Endothelial cell of umbilical vein (primary cell): ENCODE results near the gene TIAM1. TPM values are rescaled to one million over a fixed set of nuclear protein-coding genes. Genes with fewer than 3 reads are reported as not detected.

Source experiments
- BruUV-seq: library from RNA; stranded (reverse); fragments of 400-500 nt; replicated peaks from 2 replicates; lab custom pipeline; 2021; lab: Mats Ljungman, UMichigan
- CTCF ChIA-PET: fragments of 300-600, 350-600 bp; sonication (Branson Sonifier 250); formaldehyde crosslinking; loops from one replicate; lab custom pipeline; 2021; ENCODE audit warnings: antibody characterized with exemption, inconsistent platforms; lab: Charles Lee
- POLR2A ChIA-PET: fragments of 300-600, 350-600 bp; sonication (Branson Sonifier 250); formaldehyde crosslinking; loops from one replicate; lab custom pipeline; 2021; ENCODE audit warnings: antibody characterized with exemption, inconsistent platforms; lab: Charles Lee
- DNase-seq: peaks from one replicate; pipeline ENCODE4 v3.0.0-alpha.2; 2011; ENCODE audit warnings: low read depth, low spot score
- FAIRE-seq: peaks from 2 replicates; lab custom pipeline; 2011; peaks lifted over from hg19 to GRCh38; lab: Jason Lieb, UNC
- H2AFZ ChIP-seq: 2 replicates; pipeline ENCODE4 v1.6.0; 2012; ENCODE audit warnings: low read depth, low read length, control low read depth, inconsistent platforms
- H3K27ac ChIP-seq: 2 replicates; pipeline ENCODE4 v1.5.1; 2011; ENCODE audit warnings: low read depth, mild to moderate bottlenecking, control low read depth, low read length, moderate library complexity; ENCODE audit not compliant: insufficient read depth
- H3K27me3 ChIP-seq, 2 experiments: 2 replicates each; pipeline versions ENCODE4 v1.6.0 to v1.6.1; 2011; ENCODE audit warnings: low read length in 2 of 2, mixed read lengths in 1 of 2; ENCODE audit not compliant: control insufficient read depth in 2 of 2, insufficient read depth in 2 of 2
- H3K36me3 ChIP-seq, 2 experiments: 2 replicates in 1 of 2; 3 replicates in 1 of 2; pipeline ENCODE4 v1.5.1; 2011; ENCODE audit warnings: low read length in 2 of 2, mild to moderate bottlenecking in 1 of 2, moderate library complexity in 1 of 2; ENCODE audit not compliant: control insufficient read depth in 2 of 2, insufficient read depth in 2 of 2; ENCODE audit errors: extremely low read depth in 1 of 2
- H3K4me1 ChIP-seq: 3 replicates; pipeline ENCODE4 v1.5.1; 2011; ENCODE audit warnings: mild to moderate bottlenecking, low read length; ENCODE audit not compliant: control insufficient read depth, insufficient read depth; ENCODE audit errors: extremely low read depth
- H3K4me2 ChIP-seq: 2 replicates; pipeline ENCODE4 v1.6.1; 2011; ENCODE audit warnings: low read length, control low read depth, mixed read lengths; ENCODE audit not compliant: insufficient read depth
- H3K4me3 ChIP-seq, 3 experiments: fragments of 200-600 bp in 1 of 3; sonication (generic), shearing (Covaris generic) in 1 of 3; replicated peaks in 1 of 3; 2 replicates each; pipeline ENCODE4 v1.5.1; 2011 to 2016; ENCODE audit warnings: control low read depth in 3 of 3, low read length in 3 of 3, mild to moderate bottlenecking in 2 of 3, inconsistent platforms in 1 of 3, low read depth in 1 of 3, moderate library complexity in 1 of 3; ENCODE audit not compliant: insufficient read depth in 1 of 3
- H3K79me2 ChIP-seq: 2 replicates; pipeline ENCODE4 v1.6.0; 2012; ENCODE audit warnings: low read length, inconsistent platforms; ENCODE audit not compliant: control insufficient read depth, insufficient read depth
- H3K9ac ChIP-seq: replicated peaks from 2 replicates; pipeline ENCODE3; 2011; ENCODE audit warnings: low read length, control low read depth; ENCODE audit not compliant: insufficient read depth; ENCODE audit errors: extremely low read depth
- H3K9me1 ChIP-seq: replicated peaks from 3 replicates; pipeline ENCODE4 v1.6.0; 2011; ENCODE audit warnings: mild to moderate bottlenecking, low read length; ENCODE audit not compliant: control insufficient read depth, insufficient read depth; ENCODE audit errors: extremely low read depth
- H3K9me3 ChIP-seq: replicated peaks from 2 replicates; pipeline ENCODE4 v1.5.1; 2012; ENCODE audit warnings: low read length, inconsistent platforms; ENCODE audit not compliant: control insufficient read depth, insufficient read depth
- H4K20me1 ChIP-seq: replicated peaks from 2 replicates; pipeline ENCODE3; 2011; ENCODE audit warnings: mild to moderate bottlenecking, low read length; ENCODE audit not compliant: control insufficient read depth, insufficient read depth; ENCODE audit errors: extremely low read depth
- EZH2 ChIP-seq: IDR thresholded peaks from 2 replicates; pipeline ENCODE4 v1.6.1; 2012; ENCODE audit warnings: borderline replicate concordance, low read depth, mild to moderate bottlenecking, moderate library complexity, low read length, inconsistent platforms; ENCODE audit not compliant: severe bottlenecking
- FOS ChIP-seq: IDR thresholded peaks from 2 replicates; pipeline ENCODE4 v1.6.1; 2011; ENCODE audit warnings: mild to moderate bottlenecking, low read length, moderate library complexity, borderline replicate concordance; ENCODE audit not compliant: insufficient read depth
- GATA2 ChIP-seq: IDR thresholded peaks from 2 replicates; pipeline ENCODE4 v1.7.0; 2011; ENCODE audit warnings: low read depth, mild to moderate bottlenecking, moderate library complexity, mixed read lengths, low read length; ENCODE audit not compliant: insufficient read length, insufficient read depth
- JUN ChIP-seq: IDR thresholded peaks from 2 replicates; pipeline ENCODE4 v1.6.1; 2011; ENCODE audit warnings: borderline replicate concordance, low read depth; ENCODE audit not compliant: insufficient read length, insufficient read depth
- MYC ChIP-seq: IDR thresholded peaks from one replicate; pipeline ENCODE4 v1.6.1; 2011; ENCODE audit warnings: mild to moderate bottlenecking, low read depth, low read length
- POLR2A ChIP-seq: IDR thresholded peaks from 2 replicates; pipeline ENCODE4 v1.6.1; 2012; ENCODE audit warnings: low read depth, mild to moderate bottlenecking, control low read depth, low read length
- POLR2AphosphoS5 ChIP-seq: IDR thresholded peaks from 2 replicates; pipeline ENCODE4 v1.6.1; 2012; ENCODE audit warnings: low read depth, mild to moderate bottlenecking, control low read depth, low read length, moderate library complexity; ENCODE audit not compliant: insufficient read depth
- dilution Hi-C: fragments of 300-500 bp; cut with MboI; formaldehyde crosslinking; loops from one replicate; pipeline ENCODE4 v1.15.0; 2019; ENCODE audit warnings: low sequenced_read_pairs; ENCODE audit not compliant: extremely low pct_ligation_motif_present
- intact Hi-C: fragments of 100-400 bp; cut with micrococcal nuclease; formaldehyde crosslinking; loops from one replicate; pipeline ENCODE4 v1.10.0; 2022
- polyA plus RNA-seq, 4 experiments: library from polyadenylated mRNA; depleted of rRNA in 3 of 4; stranded (reverse) in 3 of 4; unstranded in 1 of 4; fragments of >200 nt; gene quantifications; 2 replicates each; pipeline versions ENCODE4 v1.2.1 to v1.2.3, GENCODE V29; 2011 to 2012; ENCODE audit warnings: missing spikeins in 1 of 4
- total RNA-seq: library from RNA; stranded (reverse); gene quantifications from 2 replicates; pipeline ENCODE4 v1.2.3, GENCODE V29; 2021
- TF ChIP-seq, protein P1 (sequence below): IDR thresholded peaks from 2 replicates; pipeline ENCODE4 v1.6.1; 2011; ENCODE audit not compliant: insufficient read depth, insufficient read length
- TF ChIP-seq, protein P2 (sequence below), 2 donors: IDR thresholded peaks; 1 replicate in 1 of 2; 2 replicates in 1 of 2; pipeline ENCODE4 v1.5.1; 2011; ENCODE audit warnings: low read length in 2 of 2, mild to moderate bottlenecking in 2 of 2, moderate library complexity in 2 of 2, control low read depth in 1 of 2, inconsistent platforms in 1 of 2, low read depth in 1 of 2; ENCODE audit not compliant: insufficient read depth in 1 of 2; ENCODE audit errors: extremely low read depth in 1 of 2

The TIAM1 gene
- total and polyA plus RNA-seq, 2 donors (not counting 3 experiments of a cell fraction or from before 2014, with no cell fraction given), result 0.21 to 0.86 TPM

DNA sequence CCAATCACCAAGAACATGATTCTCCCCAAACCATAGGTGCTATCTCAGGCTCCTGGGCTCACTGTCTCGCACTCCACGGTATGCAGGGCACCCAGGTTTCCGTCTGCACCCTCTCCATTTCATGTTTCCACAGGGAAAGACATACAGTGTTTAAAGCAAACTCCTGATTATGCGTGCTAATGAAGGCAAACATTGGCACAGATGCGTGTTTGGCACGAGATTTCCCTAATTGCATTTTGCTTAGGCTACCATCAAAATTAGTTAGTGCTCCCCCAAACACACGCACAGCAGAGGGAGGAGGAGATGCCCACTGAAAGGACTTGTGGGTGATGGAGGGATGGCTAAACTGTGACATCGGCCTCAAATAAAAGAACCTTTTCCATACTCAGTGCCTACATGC lies 32.2 kb upstream of the TIAM1 start:
- CTCF ChIA-PET, result no interaction called here
- no peak for DNase-seq
- H3K4me3 ChIP-seq, result no peak overlapping the region
- no peaks in the 10 kb centered on the region for H3K4me1 ChIP-seq
- TF ChIP-seq, protein P1, sequence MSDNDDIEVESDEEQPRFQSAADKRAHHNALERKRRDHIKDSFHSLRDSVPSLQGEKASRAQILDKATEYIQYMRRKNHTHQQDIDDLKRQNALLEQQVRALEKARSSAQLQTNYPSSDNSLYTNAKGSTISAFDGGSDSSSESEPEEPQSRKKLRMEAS, result no peak
- no peak for TF ChIP-seq MYC
- no peak for TF ChIP-seq JUN
- TF ChIP-seq, protein P2, sequence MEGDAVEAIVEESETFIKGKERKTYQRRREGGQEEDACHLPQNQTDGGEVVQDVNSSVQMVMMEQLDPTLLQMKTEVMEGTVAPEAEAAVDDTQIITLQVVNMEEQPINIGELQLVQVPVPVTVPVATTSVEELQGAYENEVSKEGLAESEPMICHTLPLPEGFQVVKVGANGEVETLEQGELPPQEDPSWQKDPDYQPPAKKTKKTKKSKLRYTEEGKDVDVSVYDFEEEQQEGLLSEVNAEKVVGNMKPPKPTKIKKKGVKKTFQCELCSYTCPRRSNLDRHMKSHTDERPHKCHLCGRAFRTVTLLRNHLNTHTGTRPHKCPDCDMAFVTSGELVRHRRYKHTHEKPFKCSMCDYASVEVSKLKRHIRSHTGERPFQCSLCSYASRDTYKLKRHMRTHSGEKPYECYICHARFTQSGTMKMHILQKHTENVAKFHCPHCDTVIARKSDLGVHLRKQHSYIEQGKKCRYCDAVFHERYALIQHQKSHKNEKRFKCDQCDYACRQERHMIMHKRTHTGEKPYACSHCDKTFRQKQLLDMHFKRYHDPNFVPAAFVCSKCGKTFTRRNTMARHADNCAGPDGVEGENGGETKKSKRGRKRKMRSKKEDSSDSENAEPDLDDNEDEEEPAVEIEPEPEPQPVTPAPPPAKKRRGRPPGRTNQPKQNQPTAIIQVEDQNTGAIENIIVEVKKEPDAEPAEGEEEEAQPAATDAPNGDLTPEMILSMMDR (IDR thresholded peaks at IDR 0.05; ENCODE audit: extremely low read depth in 1 of 2, insufficient read depth in 1 of 2, low read depth in 1 of 2, low read length in 2 of 2), result no peak
- no peak for TF ChIP-seq POLR2AphosphoS5
- TF ChIP-seq POLR2A, result no peak
- TF ChIP-seq EZH2, result no peak
- no peak for TF ChIP-seq GATA2
- TF ChIP-seq FOS, result no peak
- dilution Hi-C loops (no loop called here), intact Hi-C loops (no loop called here)
- H3K79me2 ChIP-seq, result no peaks in the 10 kb centered on the region
- H3K4me2 ChIP-seq, result no peak overlapping the region
- FAIRE-seq, result no peak
- H4K20me1 ChIP-seq, result no peaks in the 10 kb centered on the region
- no peak overlapping the region for H2AFZ ChIP-seq
- H3K27me3 ChIP-seq, result no peaks in the 10 kb centered on the region
- no TSS peak for BruUV-seq
- POLR2A ChIA-PET, result no interaction called here
- no peaks in the 10 kb centered on the region for H3K9me1 ChIP-seq
- no peaks in the 10 kb centered on the region for H3K36me3 ChIP-seq
- no peak overlapping the region for H3K27ac ChIP-seq
- H3K9ac ChIP-seq, result no peak overlapping the region
- H3K9me3 ChIP-seq, result no peaks in the 10 kb centered on the region
